Stimulated activated CD8-positive, alpha-beta memory T cell treated with anti-CD3 and anti-CD28 coated beads, Interleukin-15, amount 100 ng/mL, for 1 hour (primary cell): ENCODE results near the gene NAV2.
"Not testable (repeated sequence)": the region's sequence is repeated elsewhere in the genome, so short reads cannot be mapped to it uniquely, and the experiment has no call there.

Source experiments
- DNase-seq: peaks from one replicate; pipeline ENCODE4 v3.0.0-alpha.2; 2020; ENCODE audit warnings: low read depth

NAV2 gene

GRCh38 chr11:19894404-19894803 is 181.8 kb downstream of the NAV2 start:
- DNase-seq = no peak

GRCh38 chr11:19895037-19895436 is 182.4 kb downstream of the NAV2 start:
- DNase-seq = not testable (repeated sequence)

DNA sequence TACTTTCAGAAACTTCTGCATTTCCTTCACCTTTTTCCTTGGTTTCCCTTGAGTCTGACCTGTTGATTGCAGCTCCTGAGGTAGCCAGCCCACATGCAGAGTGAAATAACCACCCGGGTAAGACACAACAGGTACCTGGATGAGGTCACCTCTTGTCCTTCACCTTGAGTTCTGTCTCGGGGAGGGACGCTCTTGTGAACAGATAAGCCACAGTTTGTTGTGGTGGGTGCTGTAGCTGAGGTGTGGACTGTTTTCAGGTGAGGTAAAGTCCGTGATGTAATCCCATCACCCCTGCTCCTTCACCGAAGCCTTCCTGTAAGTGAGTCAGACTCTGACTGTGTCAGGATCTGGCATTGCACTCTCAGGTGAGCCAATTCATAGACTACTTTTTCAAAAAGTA is 183.1 kb downstream of the NAV2 start:
- DNase-seq = no peak

- no peak for DNase-seq
Observed at GRCh38 chr11:19903620-19904069, 191.0 kb downstream of the NAV2 start.

DNA sequence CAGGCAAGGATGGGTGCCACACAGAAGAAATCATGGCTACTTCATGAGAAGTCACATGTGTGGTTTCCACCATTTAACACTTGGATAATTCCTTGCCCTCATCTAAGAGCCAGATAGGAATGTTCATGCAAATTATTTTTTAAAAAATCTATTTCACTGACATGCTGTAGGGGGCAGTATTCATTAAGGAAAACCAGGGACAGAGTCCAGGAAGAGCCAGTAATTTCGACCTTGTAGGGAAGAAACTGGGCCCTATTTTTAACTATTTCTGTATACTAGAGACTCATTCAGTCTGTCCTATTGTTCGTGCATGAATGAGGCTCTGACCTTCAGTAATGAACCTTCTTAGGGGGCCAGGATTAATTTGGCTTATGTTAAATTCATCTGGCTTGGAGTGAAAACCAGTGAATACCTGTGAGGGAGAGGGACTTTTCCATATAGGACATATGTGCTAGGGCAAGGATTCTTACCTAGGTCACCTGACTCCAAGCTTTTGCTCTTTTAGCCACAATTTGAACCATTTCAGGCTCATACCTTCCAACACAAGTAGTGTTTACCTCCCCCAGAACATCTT is 192.7 kb downstream of the NAV2 start:
- DNase-seq = no peak

- no peak for DNase-seq
Observed at GRCh38 chr11:19906126-19906525, 193.5 kb downstream of the NAV2 start.

DNA sequence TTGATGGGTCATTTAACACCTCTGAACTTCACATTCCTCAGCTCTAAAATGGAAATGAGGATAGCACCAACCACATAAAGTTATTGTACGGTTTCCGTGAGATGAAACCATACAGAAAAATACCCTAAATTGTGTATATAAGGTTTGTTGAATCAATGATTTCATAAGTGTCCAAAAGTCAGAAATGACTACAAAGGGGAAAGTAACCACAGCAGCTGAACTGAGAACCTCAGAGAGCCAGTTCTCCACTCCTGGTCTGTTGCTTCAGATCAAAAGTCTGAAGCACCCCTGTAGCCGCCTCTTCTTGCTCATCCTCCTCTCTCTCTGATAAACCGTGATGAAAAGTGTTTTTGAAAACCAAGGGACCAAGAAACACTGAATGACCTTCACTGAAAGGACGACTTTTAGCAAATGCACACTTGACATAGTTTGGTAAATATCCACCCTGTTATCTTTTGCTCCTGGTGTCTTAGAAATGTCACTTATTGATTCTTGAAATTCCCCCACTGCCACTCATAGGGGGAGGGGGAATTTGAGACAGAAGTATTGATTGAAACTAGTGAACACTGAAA is 194.5 kb downstream of the NAV2 start:
- DNase-seq = no peak

- DNase-seq = no peak
Observed at GRCh38 chr11:19907839-19908238, 195.2 kb downstream of the NAV2 start.

DNA sequence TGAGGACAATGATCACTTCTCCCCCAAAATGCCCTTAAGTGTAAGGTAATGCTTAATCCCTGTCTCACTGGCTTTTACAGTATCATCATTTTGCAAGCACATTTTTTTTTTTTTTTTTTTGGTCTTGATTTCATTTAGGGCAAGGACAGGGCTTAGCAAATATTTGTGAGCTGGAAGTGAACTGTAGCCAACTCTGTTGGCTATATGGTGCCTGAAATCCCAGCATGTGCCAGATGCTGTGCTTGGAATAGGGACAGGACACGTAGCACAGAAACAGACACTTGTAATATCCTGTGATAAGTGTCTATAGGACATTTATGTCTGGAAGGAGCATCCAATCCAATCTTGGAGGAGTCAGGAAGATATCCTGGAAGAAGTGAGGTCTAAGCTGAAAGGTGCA is 198.3 kb downstream of the NAV2 start:
- DNase-seq = no peak

- DNase-seq = no peak
Observed at GRCh38 chr11:19912115-19912957, 199.7 kb downstream of the NAV2 start.

GRCh38 chr11:19912958-19913892 is 200.6 kb downstream of the NAV2 start:
- no peak for DNase-seq

- DNase-seq = no peak
Observed at GRCh38 chr11:19913893-19914249, 201.2 kb downstream of the NAV2 start.

GRCh38 chr11:19915808-19916207 is 203.2 kb downstream of the NAV2 start:
- DNase-seq = no peak

GRCh38 chr11:19917069-19917468 is 204.4 kb downstream of the NAV2 start:
- no peak for DNase-seq

GRCh38 chr11:19918302-19919049 is 205.8 kb downstream of the NAV2 start:
- no peak for DNase-seq

- DNase-seq = no peak
Observed at GRCh38 chr11:19919050-19919561, 206.5 kb downstream of the NAV2 start.

DNA sequence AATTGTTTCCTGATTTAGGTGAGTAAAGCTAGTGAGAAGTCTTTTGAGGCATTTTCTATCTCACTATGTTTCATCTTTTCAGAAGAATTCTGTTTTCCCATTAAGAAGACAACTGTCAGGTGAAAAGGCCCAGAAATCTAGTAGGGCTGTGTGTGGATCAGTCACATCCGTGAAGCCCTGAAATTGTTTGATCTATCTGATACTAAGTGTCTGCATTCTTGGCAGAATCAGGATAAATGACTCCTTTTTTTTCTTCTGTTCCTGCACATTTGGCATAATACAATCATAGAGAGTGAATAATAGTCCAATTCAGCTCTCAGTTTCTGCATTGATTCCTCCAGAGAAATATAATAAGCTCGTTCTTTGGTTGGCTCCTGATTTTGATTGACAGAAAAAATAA is 208.3 kb downstream of the NAV2 start:
- no peak for DNase-seq

GRCh38 chr11:19921976-19922688 is 209.5 kb downstream of the NAV2 start:
- DNase-seq = no peak

GRCh38 chr11:19922689-19923035 is 210.0 kb downstream of the NAV2 start:
- DNase-seq = no peak

- no peak for DNase-seq
Observed at GRCh38 chr11:19923626-19924025, 211.0 kb downstream of the NAV2 start.

- DNase-seq = no peak
Observed at GRCh38 chr11:19924311-19924710, 211.7 kb downstream of the NAV2 start.
